Measurements from ENCODE around the gene PECR. TPM values are rescaled to one million over a fixed set of nuclear protein-coding genes. Genes with fewer than 3 reads are reported as not detected.

Gene PECR
- total RNA-seq, 1 experiment from 2014 or later, result 15.3 TPM

DNA sequence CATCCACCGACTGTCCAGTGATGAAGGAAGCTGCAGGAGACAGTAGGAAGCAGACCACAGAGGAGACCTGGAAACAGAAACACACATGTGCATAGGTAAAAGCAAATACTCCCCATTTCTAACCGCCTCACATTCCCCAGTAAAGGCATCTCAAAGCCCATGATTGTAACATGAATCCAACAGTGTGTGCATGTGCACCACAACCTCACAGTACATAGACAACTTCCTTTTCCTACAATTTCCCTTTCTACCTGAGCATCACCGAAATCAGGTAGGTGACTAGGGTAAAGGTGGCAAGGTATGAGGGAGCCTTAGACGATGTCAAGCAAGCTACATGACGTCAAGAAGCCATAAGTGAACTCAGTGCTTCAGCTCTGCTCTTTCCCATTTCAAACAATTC lies 37.7 kb downstream of the PECR start:
- no peaks in the 10 kb centered on the region for H3K79me2 ChIP-seq (ENCODE audit: insufficient read depth, low read length)
- H2BK12ac ChIP-seq (ENCODE audit: insufficient read length, low read depth, low read length), result no peak overlapping the region
- Mint-ChIP-seq H3K27me3 (ENCODE audit: low read depth) (no peaks in the 10 kb centered on the region), H3K4me1 (no peaks in the 10 kb centered on the region), H3K27ac (no peak overlapping the region), H3K4me3 (no peak overlapping the region), H3K9me3 (no peaks in the 10 kb centered on the region), H3K36me3 (ENCODE audit: insufficient read depth in 1 of 3, low read depth in 3 of 3) (peaks cover 13 to 40% (median 33%) of the 10 kb centered on the region in 3 experiments; a peak in 6 of 7 replicates)
- H4K8ac ChIP-seq (replicated peaks; ENCODE audit: insufficient read length, low read depth, low read length), result no peak overlapping the region
- no peak overlapping the region for H3K23ac ChIP-seq (ENCODE audit: insufficient read length, low read depth, low read length)
- no peak overlapping the region for H3K9ac ChIP-seq (ENCODE audit: extremely low read depth, insufficient read length, low read length)
- WGBS (ENCODE audit: extremely low coverage, insufficient read length, low lambda C conversion rate), result no CpG with 5 or more reads among the region's 5 CpGs
- no peak overlapping the region for H3T11ph ChIP-seq (ENCODE audit: low read length)
- H2AFZ ChIP-seq (ENCODE audit: low read length), result no peak overlapping the region
- no peak overlapping the region for H3K4me2 ChIP-seq (ENCODE audit: insufficient read depth, insufficient read length, low read length)
- H3K27ac ChIP-seq (ENCODE audit: insufficient read length, low read depth, low read length), result no peak overlapping the region
- no peak overlapping the region for H3K18ac ChIP-seq (ENCODE audit: insufficient read length, low read depth, low read length)
- H2BK5ac ChIP-seq (ENCODE audit: insufficient read length, low read length), result no peak overlapping the region
- H3K23me2 ChIP-seq (ENCODE audit: insufficient read length, low read depth, low read length, poor library complexity, severe bottlenecking), result no peaks in the 10 kb centered on the region
- H3K4ac ChIP-seq (ENCODE audit: low read depth, low read length), result no peak overlapping the region
- H3K79me1 ChIP-seq (ENCODE audit: insufficient read depth, low read depth, low read length, poor library complexity, severe bottlenecking), result no peaks in the 10 kb centered on the region
- no peak overlapping the region for H2BK15ac ChIP-seq (ENCODE audit: low read depth, low read length)
- H4K5ac ChIP-seq (ENCODE audit: insufficient read length, low read depth, low read length), result no peak overlapping the region
- H2BK20ac ChIP-seq (ENCODE audit: low read depth, low read length, poor library complexity, severe bottlenecking), result no peak overlapping the region
- H3K9me3 ChIP-seq (ENCODE audit: control insufficient read depth, low read depth, low read length), result no peaks in the 10 kb centered on the region
- H3K27me3 ChIP-seq (ENCODE audit: insufficient read depth, low read length), result no peaks in the 10 kb centered on the region
- H4K20me1 ChIP-seq (ENCODE audit: control insufficient read depth, insufficient read depth, insufficient read length), result no peaks in the 10 kb centered on the region
- H2BK120ac ChIP-seq (ENCODE audit: low read depth, low read length, poor library complexity, severe bottlenecking), result no peak overlapping the region
- no peak overlapping the region for H2AK5ac ChIP-seq (ENCODE audit: insufficient read length, low read length)
- H3K14ac ChIP-seq (ENCODE audit: insufficient read depth, low read length), result no peak overlapping the region
- no peak overlapping the region for H4K91ac ChIP-seq (ENCODE audit: insufficient read length, low read depth, low read length)
- no peak for TF ChIP-seq CTCF (conservative IDR thresholded peaks at IDR 0.05)
- H3K4me1 ChIP-seq (ENCODE audit: insufficient read depth, low read length), result no peaks in the 10 kb centered on the region
- H3K56ac ChIP-seq (ENCODE audit: insufficient read length, low read depth, low read length), result no peak overlapping the region
- no peak for DNase-seq

Measured in H9 (cell line).